Glomerular endothelial cell (primary cell): ENCODE measurements around the gene GSAP. TPM values are rescaled to one million over a fixed set of nuclear protein-coding genes. Genes with fewer than 3 reads are reported as not detected.
"Not testable (repeated sequence)": the region's sequence is repeated elsewhere in the genome, so short reads cannot be mapped to it uniquely, and the experiment has no call there.

Source experiments
- DNase-seq: peaks from one replicate; pipeline ENCODE4 v3.0.0-alpha.2; 2011; ENCODE audit warnings: low read depth, low spot score; ENCODE audit errors: extremely low read depth
- total RNA-seq: library from RNA; depleted of rRNA; stranded (reverse); fragments of >200 nt; gene quantifications from 2 replicates; pipeline ENCODE4 v1.2.3, GENCODE V29; 2015

Gene GSAP
- total RNA-seq, 1 donor from 2014 or later = 4.6 TPM

- no peak for DNase-seq
Measured at GRCh38 chr7:77306231-77307067, 109.7 kb downstream of the GSAP start.

- DNase-seq = no peak
Measured at GRCh38 chr7:77295549-77295948, 120.6 kb downstream of the GSAP start.

GRCh38 chr7:77293046-77293445 is 123.1 kb downstream of the GSAP start:
- no peak for DNase-seq

- no peak for DNase-seq
Measured at GRCh38 chr7:77290425-77290824, 125.7 kb downstream of the GSAP start.

- no peak for DNase-seq
Measured at GRCh38 chr7:77289387-77289786, 126.8 kb downstream of the GSAP start.

- peak; percentile 16 for DNase-seq
Measured at GRCh38 chr7:77288676-77289320, 127.4 kb downstream of the GSAP start.

- no peak for DNase-seq
Measured at GRCh38 chr7:77284616-77285015, 131.5 kb downstream of the GSAP start.

- DNase-seq = no peak
Measured at GRCh38 chr7:77284005-77284404, 132.1 kb downstream of the GSAP start.

- DNase-seq = no peak
Measured at GRCh38 chr7:77282897-77283296, 133.3 kb downstream of the GSAP start.

- DNase-seq = no peak
Measured at GRCh38 chr7:77281780-77282478, 134.2 kb downstream of the GSAP start.

- DNase-seq = no peak
Measured at GRCh38 chr7:77276120-77276519, 140.0 kb downstream of the GSAP start.

GRCh38 chr7:77275663-77276062 is 140.5 kb downstream of the GSAP start:
- not testable (repeated sequence) for DNase-seq

- no peak for DNase-seq
Measured at GRCh38 chr7:77271766-77272165, 144.4 kb downstream of the GSAP start.

- DNase-seq = no peak
Measured at GRCh38 chr7:77270094-77270480, 146.1 kb downstream of the GSAP start.

GRCh38 chr7:77269360-77270093 is 146.6 kb downstream of the GSAP start:
- DNase-seq = no peak

- no peak for DNase-seq
Measured at GRCh38 chr7:77266291-77266794, 149.8 kb downstream of the GSAP start.

- no peak for DNase-seq
Measured at GRCh38 chr7:77265666-77266065, 150.5 kb downstream of the GSAP start.

GRCh38 chr7:77262316-77262715 is 153.8 kb downstream of the GSAP start:
- no peak for DNase-seq
